PC-9 (cell line): Measurements from ENCODE around the gene RGS3.

ENCODE experiments used
- EZH2 ChIP-seq: fragments of 200-600 bp; sonication (generic); IDR thresholded peaks from 2 replicates; pipeline ENCODE4 v1.8.0; 2017; ENCODE audit warnings: antibody characterized with exemption, low read depth
- TF ChIP-seq, protein P1 (sequence below): fragments of 200-600 bp; sonication (generic); conservative IDR thresholded peaks from 2 replicates; pipeline ENCODE4 v1.6.1; 2017; ENCODE audit warnings: mixed run types, antibody characterized with exemption, mild to moderate bottlenecking, moderate library complexity

GRCh38 chr9:113475992-113476391, 12.5 kb downstream of the RGS3 start:
- TF ChIP-seq, protein P1, sequence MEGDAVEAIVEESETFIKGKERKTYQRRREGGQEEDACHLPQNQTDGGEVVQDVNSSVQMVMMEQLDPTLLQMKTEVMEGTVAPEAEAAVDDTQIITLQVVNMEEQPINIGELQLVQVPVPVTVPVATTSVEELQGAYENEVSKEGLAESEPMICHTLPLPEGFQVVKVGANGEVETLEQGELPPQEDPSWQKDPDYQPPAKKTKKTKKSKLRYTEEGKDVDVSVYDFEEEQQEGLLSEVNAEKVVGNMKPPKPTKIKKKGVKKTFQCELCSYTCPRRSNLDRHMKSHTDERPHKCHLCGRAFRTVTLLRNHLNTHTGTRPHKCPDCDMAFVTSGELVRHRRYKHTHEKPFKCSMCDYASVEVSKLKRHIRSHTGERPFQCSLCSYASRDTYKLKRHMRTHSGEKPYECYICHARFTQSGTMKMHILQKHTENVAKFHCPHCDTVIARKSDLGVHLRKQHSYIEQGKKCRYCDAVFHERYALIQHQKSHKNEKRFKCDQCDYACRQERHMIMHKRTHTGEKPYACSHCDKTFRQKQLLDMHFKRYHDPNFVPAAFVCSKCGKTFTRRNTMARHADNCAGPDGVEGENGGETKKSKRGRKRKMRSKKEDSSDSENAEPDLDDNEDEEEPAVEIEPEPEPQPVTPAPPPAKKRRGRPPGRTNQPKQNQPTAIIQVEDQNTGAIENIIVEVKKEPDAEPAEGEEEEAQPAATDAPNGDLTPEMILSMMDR = no peak
- TF ChIP-seq EZH2 = no peak
